ENCODE data around the gene TSPAN18.

DNA sequence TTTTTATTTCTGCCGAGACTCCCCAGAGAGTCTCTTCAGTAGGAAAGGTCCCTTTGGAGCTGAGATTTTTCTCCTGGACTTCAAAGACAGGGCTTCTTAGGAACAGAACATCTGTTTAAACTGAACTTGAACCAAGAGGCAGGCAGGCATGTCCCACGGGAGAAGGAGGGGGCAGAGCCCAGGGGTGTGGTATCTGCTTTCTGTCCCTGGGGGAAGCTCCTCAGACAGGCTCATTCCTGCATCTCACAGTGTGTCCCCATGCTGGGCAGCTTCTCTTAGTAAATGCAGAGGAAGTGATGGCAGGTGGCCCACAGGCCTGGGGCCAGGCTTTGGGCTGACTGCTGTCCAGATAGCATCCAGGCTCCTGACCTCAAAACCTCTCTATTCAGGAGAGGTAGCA lies 47.3 kb downstream of the TSPAN18 start:
- TF ChIP-seq, protein P1, sequence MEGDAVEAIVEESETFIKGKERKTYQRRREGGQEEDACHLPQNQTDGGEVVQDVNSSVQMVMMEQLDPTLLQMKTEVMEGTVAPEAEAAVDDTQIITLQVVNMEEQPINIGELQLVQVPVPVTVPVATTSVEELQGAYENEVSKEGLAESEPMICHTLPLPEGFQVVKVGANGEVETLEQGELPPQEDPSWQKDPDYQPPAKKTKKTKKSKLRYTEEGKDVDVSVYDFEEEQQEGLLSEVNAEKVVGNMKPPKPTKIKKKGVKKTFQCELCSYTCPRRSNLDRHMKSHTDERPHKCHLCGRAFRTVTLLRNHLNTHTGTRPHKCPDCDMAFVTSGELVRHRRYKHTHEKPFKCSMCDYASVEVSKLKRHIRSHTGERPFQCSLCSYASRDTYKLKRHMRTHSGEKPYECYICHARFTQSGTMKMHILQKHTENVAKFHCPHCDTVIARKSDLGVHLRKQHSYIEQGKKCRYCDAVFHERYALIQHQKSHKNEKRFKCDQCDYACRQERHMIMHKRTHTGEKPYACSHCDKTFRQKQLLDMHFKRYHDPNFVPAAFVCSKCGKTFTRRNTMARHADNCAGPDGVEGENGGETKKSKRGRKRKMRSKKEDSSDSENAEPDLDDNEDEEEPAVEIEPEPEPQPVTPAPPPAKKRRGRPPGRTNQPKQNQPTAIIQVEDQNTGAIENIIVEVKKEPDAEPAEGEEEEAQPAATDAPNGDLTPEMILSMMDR (conservative IDR thresholded peaks at IDR 0.05; ENCODE audit: low read depth in 2 of 2) = no peak
- TF ChIP-seq EZH2phosphoT487 (IDR thresholded peaks at IDR 0.05; ENCODE audit: unreplicated experiment) (no peak), EZH2 (IDR thresholded peaks at IDR 0.05; ENCODE audit: low read depth, unreplicated experiment) (no peak), POLR2AphosphoS5 (IDR thresholded peaks at IDR 0.05; ENCODE audit: low read depth) (no peak), CREB1 (CRISPR knock-in tag; IDR thresholded peaks at IDR 0.05; ENCODE audit: low read depth) (no peak), JUNB (IDR thresholded peaks at IDR 0.05; ENCODE audit: unreplicated experiment) (no peak), STAT1 (IDR thresholded peaks at IDR 0.05; ENCODE audit: unreplicated experiment) (no peak), ZNF331 (CRISPR knock-in tag; IDR thresholded peaks at IDR 0.05; ENCODE audit: low read depth) (no peak)
- TF ChIP-seq, protein P2, sequence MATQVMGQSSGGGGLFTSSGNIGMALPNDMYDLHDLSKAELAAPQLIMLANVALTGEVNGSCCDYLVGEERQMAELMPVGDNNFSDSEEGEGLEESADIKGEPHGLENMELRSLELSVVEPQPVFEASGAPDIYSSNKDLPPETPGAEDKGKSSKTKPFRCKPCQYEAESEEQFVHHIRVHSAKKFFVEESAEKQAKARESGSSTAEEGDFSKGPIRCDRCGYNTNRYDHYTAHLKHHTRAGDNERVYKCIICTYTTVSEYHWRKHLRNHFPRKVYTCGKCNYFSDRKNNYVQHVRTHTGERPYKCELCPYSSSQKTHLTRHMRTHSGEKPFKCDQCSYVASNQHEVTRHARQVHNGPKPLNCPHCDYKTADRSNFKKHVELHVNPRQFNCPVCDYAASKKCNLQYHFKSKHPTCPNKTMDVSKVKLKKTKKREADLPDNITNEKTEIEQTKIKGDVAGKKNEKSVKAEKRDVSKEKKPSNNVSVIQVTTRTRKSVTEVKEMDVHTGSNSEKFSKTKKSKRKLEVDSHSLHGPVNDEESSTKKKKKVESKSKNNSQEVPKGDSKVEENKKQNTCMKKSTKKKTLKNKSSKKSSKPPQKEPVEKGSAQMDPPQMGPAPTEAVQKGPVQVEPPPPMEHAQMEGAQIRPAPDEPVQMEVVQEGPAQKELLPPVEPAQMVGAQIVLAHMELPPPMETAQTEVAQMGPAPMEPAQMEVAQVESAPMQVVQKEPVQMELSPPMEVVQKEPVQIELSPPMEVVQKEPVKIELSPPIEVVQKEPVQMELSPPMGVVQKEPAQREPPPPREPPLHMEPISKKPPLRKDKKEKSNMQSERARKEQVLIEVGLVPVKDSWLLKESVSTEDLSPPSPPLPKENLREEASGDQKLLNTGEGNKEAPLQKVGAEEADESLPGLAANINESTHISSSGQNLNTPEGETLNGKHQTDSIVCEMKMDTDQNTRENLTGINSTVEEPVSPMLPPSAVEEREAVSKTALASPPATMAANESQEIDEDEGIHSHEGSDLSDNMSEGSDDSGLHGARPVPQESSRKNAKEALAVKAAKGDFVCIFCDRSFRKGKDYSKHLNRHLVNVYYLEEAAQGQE (IDR thresholded peaks at IDR 0.05; ENCODE audit: unreplicated experiment) = no peak
- TF ChIP-seq, protein P3, sequence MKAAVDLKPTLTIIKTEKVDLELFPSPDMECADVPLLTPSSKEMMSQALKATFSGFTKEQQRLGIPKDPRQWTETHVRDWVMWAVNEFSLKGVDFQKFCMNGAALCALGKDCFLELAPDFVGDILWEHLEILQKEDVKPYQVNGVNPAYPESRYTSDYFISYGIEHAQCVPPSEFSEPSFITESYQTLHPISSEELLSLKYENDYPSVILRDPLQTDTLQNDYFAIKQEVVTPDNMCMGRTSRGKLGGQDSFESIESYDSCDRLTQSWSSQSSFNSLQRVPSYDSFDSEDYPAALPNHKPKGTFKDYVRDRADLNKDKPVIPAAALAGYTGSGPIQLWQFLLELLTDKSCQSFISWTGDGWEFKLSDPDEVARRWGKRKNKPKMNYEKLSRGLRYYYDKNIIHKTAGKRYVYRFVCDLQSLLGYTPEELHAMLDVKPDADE (IDR thresholded peaks at IDR 0.05) = no peak

Measured in GM23338 (cell line).